ENCODE data around the gene CENPP.
"Not testable (repeated sequence)": the region's sequence is repeated elsewhere in the genome, so short reads cannot be mapped to it uniquely, and the experiment has no call there.

CENPP gene

DNA sequence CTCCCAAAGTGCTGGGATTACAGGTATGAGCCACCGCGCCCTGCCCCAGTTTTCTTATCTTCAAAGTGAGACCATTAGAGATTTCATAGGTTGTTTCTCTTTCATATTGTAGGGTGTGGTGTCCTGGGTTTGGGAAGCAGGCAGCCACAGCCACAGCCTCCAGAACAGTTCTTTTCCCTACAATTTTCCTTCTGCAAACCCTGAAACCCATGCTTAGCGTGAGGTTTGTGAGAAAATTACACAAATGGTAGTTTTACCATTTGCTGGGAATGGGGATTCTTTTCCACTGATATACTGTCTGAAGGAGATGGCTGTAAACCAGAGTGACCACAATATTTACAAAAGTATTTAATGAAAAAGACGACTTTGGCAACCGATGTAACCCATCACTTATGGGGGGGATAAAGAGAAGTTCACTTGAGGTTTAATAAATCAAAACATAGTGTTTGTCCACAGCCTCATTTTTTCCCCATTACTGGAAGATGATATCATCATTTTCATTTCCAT lies 236.8 kb downstream of the CENPP start:
- Histone ChIP-seq H3K4me1 (ENCODE audit: control insufficient read depth, insufficient read depth, low read length) (peaks cover 10% of the 10 kb centered on the region), H3K4me3 (ENCODE audit: low read length) (no peak overlapping the region)

DNA sequence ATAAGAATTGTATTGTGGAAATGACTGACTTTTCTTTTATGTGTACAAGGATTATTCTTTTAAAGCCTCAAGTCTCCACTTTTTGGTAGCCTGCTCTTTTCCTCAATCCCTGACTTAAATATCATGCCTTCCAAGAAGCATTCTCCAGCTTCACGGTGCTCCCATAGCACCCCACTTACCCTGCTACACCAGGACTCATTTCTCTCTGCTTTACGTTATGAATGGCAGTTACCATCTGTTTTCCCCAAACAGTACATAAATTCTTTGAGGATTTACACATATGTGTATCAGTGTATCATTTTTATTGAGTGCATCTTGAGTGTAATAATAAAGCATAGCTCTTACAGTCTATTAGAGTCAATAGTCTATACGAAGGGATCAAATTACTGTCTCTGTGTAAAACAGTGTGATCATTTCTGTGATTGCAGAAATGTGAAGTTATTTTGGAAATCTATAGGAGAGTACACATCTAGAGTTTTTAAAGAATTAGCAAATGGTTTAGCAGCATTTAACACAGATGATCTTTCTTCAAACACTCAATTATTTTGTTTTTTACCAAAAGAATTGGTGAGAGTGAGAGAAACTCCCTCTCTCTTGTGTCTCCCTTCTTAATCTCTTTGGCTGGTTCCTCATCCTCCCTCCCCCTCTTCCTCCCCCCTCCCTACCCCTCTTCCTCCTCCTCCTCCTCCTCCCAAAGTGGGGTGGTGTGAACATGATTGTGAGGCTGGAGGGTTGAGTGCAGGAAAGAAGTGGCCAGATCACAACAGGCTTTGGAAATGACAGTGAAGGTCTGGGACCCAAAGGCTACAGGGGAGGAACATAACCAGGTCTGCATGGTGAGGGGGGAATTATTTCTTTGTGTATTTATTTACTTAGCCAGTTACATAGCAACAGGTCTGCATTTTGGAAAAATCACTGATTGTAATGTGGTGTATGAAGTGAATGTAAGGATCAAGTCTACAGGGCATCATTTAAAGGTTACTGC lies 237.7 kb downstream of the CENPP start:
- Histone ChIP-seq H3K9ac (ENCODE audit: low read depth, low read length) (no peak overlapping the region), H3K36me3 (ENCODE audit: insufficient read depth, low read length) (no peaks in the 10 kb centered on the region), H3K4me1 (ENCODE audit: control insufficient read depth, insufficient read depth, low read length) (peaks cover 10% of the 10 kb centered on the region), H3K9me3 (replicated peaks; ENCODE audit: low read length) (no peaks in the 10 kb centered on the region), H3K27me3 (ENCODE audit: control insufficient read depth, insufficient read depth, low read length) (no peaks in the 10 kb centered on the region), H3K4me3 (ENCODE audit: low read length) (no peak overlapping the region), H3K4me2 (ENCODE audit: low read length) (no peak overlapping the region)

More for the DNA sequence above, 236.8 kb downstream of the CENPP start:
- H3K4me2 ChIP-seq (ENCODE audit: low read length): no peak overlapping the region
- no peak overlapping the region for H3K9ac ChIP-seq (ENCODE audit: low read depth, low read length)
- H3K27me3 ChIP-seq (ENCODE audit: control insufficient read depth, insufficient read depth, low read length): no peaks in the 10 kb centered on the region
- no peaks in the 10 kb centered on the region for H3K9me3 ChIP-seq (replicated peaks; ENCODE audit: low read length)
- no peaks in the 10 kb centered on the region for H3K36me3 ChIP-seq (ENCODE audit: insufficient read depth, low read length)

DNA sequence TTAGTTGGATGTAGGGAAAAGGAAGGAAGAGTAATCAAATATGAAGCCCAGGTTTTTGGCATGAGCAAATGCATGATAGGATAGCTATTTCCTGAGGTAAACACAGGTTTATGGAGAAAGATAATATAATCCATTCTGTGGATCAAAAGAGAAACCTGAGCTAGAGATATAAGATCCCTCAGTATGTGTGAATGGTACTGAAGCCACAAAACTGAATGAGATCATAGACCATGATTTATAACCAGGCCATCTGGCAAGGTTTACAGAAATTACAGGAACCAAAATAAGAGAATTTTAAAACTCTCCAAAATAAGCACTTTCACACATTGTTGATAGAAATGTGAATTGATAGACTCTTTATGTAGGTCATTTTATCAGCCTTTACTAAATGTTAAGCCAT lies 238.8 kb downstream of the CENPP start:
- H3K4me2 ChIP-seq (ENCODE audit: low read length): no peak overlapping the region
- H3K9ac ChIP-seq (ENCODE audit: low read depth, low read length): no peak overlapping the region
- no peaks in the 10 kb centered on the region for H3K27me3 ChIP-seq (ENCODE audit: control insufficient read depth, insufficient read depth, low read length)
- no peak overlapping the region for H3K4me3 ChIP-seq (ENCODE audit: low read length)
- no peaks in the 10 kb centered on the region for H3K36me3 ChIP-seq (ENCODE audit: insufficient read depth, low read length)
- peaks cover 10% of the 10 kb centered on the region for H3K4me1 ChIP-seq (ENCODE audit: control insufficient read depth, insufficient read depth, low read length)
- H3K9me3 ChIP-seq (replicated peaks; ENCODE audit: low read length): no peaks in the 10 kb centered on the region

DNA sequence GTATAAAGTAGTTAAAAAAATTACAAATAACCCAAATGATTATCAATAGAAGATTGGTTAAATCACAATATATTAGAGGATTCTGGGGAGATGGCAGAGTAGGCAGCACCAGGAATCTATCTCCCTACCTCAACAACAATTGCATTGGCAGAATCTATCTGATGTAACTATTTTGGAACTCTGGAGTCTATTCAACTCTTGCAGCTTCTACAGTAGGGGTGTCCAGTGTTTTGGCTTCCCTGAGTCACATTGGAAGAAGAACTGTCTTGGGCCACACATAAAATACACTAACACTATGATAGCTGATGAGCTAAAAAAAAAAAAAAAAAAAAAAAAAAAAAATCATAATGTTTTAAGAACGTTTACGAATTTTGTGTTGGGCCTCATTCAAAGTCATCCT lies 239.2 kb downstream of the CENPP start:
- Histone ChIP-seq H3K9me3 (replicated peaks; ENCODE audit: low read length) (no peaks in the 10 kb centered on the region), H3K4me2 (ENCODE audit: low read length) (no peak overlapping the region), H3K4me3 (ENCODE audit: low read length) (no peak overlapping the region), H3K4me1 (ENCODE audit: control insufficient read depth, insufficient read depth, low read length) (peaks cover 10% of the 10 kb centered on the region), H3K27me3 (ENCODE audit: control insufficient read depth, insufficient read depth, low read length) (no peaks in the 10 kb centered on the region), H3K9ac (ENCODE audit: low read depth, low read length) (no peak overlapping the region), H3K36me3 (ENCODE audit: insufficient read depth, low read length) (no peaks in the 10 kb centered on the region)

- H3K4me1 ChIP-seq (ENCODE audit: control insufficient read depth, insufficient read depth, low read length); H3K36me3 ChIP-seq (ENCODE audit: insufficient read depth, low read length); H3K4me3 ChIP-seq (ENCODE audit: low read length); H3K9ac ChIP-seq (ENCODE audit: low read depth, low read length); H3K27me3 ChIP-seq (ENCODE audit: control insufficient read depth, insufficient read depth, low read length); H3K9me3 ChIP-seq (replicated peaks; ENCODE audit: low read length); H3K4me2 ChIP-seq (ENCODE audit: low read length): not testable (repeated sequence)
Observed at GRCh38 chr9:92571871-92572270, 246.1 kb downstream of the CENPP start.

DNA sequence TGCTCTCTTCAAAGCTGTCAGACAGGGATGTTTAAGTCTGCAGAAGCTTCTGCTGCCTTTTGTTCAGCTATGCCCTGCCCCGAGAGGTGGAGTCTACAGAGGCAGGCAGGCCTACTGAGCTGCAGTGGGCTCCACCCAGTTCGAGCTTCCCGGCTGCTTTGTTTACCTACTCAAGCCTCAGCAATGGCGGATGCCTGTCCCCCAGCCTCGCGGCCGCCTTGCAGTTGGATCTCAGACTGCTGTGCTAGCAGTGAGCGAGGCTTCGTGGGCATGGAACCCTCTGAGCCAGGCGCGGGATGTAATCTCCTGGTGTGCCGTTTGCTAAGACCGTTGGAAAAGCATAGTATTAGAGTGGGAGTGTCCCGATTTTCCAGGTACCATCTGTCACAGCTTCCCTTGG lies 247.9 kb downstream of the CENPP start:
- H3K9ac ChIP-seq (ENCODE audit: low read depth, low read length); H3K9me3 ChIP-seq (replicated peaks; ENCODE audit: low read length); H3K4me1 ChIP-seq (ENCODE audit: control insufficient read depth, insufficient read depth, low read length); H3K4me2 ChIP-seq (ENCODE audit: low read length); H3K27me3 ChIP-seq (ENCODE audit: control insufficient read depth, insufficient read depth, low read length); H3K4me3 ChIP-seq (ENCODE audit: low read length); H3K36me3 ChIP-seq (ENCODE audit: insufficient read depth, low read length): not testable (repeated sequence)

GRCh38 chr9:92576175-92576574 lies 250.4 kb downstream of the CENPP start:
- H3K36me3 ChIP-seq (ENCODE audit: insufficient read depth, low read length): no peaks in the 10 kb centered on the region
- H3K4me1 ChIP-seq (ENCODE audit: control insufficient read depth, insufficient read depth, low read length): peaks cover 5% of the 10 kb centered on the region
- no peak overlapping the region for H3K4me2 ChIP-seq (ENCODE audit: low read length)
- no peak overlapping the region for H3K9ac ChIP-seq (ENCODE audit: low read depth, low read length)
- H3K4me3 ChIP-seq (ENCODE audit: low read length): no peak overlapping the region
- no peaks in the 10 kb centered on the region for H3K9me3 ChIP-seq (replicated peaks; ENCODE audit: low read length)
- no peaks in the 10 kb centered on the region for H3K27me3 ChIP-seq (ENCODE audit: control insufficient read depth, insufficient read depth, low read length)

GRCh38 chr9:92589923-92590322 lies 264.2 kb downstream of the CENPP start:
- Histone ChIP-seq H3K4me1 (ENCODE audit: control insufficient read depth, insufficient read depth, low read length) (no peaks in the 10 kb centered on the region), H3K36me3 (ENCODE audit: insufficient read depth, low read length) (no peaks in the 10 kb centered on the region), H3K9ac (ENCODE audit: low read depth, low read length) (no peak overlapping the region), H3K27me3 (ENCODE audit: control insufficient read depth, insufficient read depth, low read length) (no peaks in the 10 kb centered on the region), H3K4me3 (ENCODE audit: low read length) (no peak overlapping the region), H3K9me3 (replicated peaks; ENCODE audit: low read length) (no peaks in the 10 kb centered on the region), H3K4me2 (ENCODE audit: low read length) (no peak overlapping the region)

- Histone ChIP-seq H3K36me3 (ENCODE audit: insufficient read depth, low read length) (no peaks in the 10 kb centered on the region), H3K4me2 (ENCODE audit: low read length) (no peak overlapping the region)
Observed at GRCh38 chr9:92590377-92590776, 264.6 kb downstream of the CENPP start.

DNA sequence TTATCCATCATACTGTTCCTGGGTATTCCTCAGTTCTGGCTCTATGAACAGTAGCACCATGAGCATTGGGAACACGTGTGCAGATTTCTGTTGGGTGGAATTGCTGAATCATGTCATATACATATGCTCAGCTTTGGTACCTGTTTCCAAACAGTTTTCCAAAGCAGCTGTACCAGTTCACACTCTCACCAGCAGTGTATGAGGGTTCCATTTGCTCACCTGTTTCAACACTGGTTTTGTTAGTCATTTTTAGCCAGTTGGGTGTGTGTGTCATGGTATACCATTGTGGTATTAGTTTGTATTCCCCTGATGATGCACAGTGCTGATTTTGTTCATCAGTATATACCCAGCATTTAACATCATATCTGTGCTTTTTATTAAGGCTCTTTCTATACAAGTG lies 266.8 kb downstream of the CENPP start:
- H3K36me3 ChIP-seq (ENCODE audit: insufficient read depth, low read length): no peaks in the 10 kb centered on the region

More at GRCh38 chr9:92590377-92590776, 264.6 kb downstream of the CENPP start:
- no peak overlapping the region for H3K4me3 ChIP-seq (ENCODE audit: low read length)
- H3K9me3 ChIP-seq (replicated peaks; ENCODE audit: low read length): no peaks in the 10 kb centered on the region
- no peaks in the 10 kb centered on the region for H3K27me3 ChIP-seq (ENCODE audit: control insufficient read depth, insufficient read depth, low read length)
- no peak overlapping the region for H3K9ac ChIP-seq (ENCODE audit: low read depth, low read length)
- H3K4me1 ChIP-seq (ENCODE audit: control insufficient read depth, insufficient read depth, low read length): no peaks in the 10 kb centered on the region

GRCh38 chr9:92592946-92593861 lies 267.5 kb downstream of the CENPP start:
- H3K27me3 ChIP-seq (ENCODE audit: control insufficient read depth, insufficient read depth, low read length): no peaks in the 10 kb centered on the region
- no peak overlapping the region for H3K9ac ChIP-seq (ENCODE audit: low read depth, low read length)
- no peaks in the 10 kb centered on the region for H3K4me1 ChIP-seq (ENCODE audit: control insufficient read depth, insufficient read depth, low read length)
- H3K4me2 ChIP-seq (ENCODE audit: low read length): no peak overlapping the region
- H3K4me3 ChIP-seq (ENCODE audit: low read length): no peak overlapping the region
- H3K9me3 ChIP-seq (replicated peaks; ENCODE audit: low read length): no peaks in the 10 kb centered on the region
- H3K36me3 ChIP-seq (ENCODE audit: insufficient read depth, low read length): no peaks in the 10 kb centered on the region

More for the DNA sequence above, 266.8 kb downstream of the CENPP start:
- no peak overlapping the region for H3K4me2 ChIP-seq (ENCODE audit: low read length)
- no peaks in the 10 kb centered on the region for H3K9me3 ChIP-seq (replicated peaks; ENCODE audit: low read length)
- no peaks in the 10 kb centered on the region for H3K4me1 ChIP-seq (ENCODE audit: control insufficient read depth, insufficient read depth, low read length)
- H3K9ac ChIP-seq (ENCODE audit: low read depth, low read length): no peak overlapping the region
- H3K4me3 ChIP-seq (ENCODE audit: low read length): no peak overlapping the region
- H3K27me3 ChIP-seq (ENCODE audit: control insufficient read depth, insufficient read depth, low read length): no peaks in the 10 kb centered on the region
